ENCODE data around the gene AP3B1.

AP3B1 gene

DNA sequence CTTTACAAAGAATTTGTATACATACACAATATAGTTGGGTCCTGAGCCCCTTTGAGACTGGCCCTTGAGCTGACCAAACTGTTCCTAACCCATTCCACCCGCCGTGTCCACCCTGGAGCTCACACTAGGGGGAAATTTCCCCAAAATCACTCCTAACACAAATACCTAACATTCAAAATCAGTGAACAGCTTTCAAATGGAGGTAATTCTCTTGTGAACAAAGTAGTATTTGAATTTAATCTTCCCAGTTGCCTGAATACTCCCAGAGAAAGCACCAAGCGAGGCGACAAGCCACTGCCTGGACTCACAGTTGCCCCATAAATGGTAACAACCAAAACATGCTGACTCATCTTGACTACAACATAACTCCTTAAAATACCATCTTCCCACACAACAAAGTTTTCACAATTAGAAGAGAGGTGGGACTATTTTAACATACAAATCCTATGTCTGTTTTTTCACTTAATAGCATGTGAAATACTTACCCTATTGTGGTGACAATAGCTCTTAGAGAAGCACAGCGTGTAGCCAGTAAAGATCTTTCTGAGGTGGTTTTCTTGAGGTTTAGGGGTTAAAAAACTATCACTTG, 34.2 kb upstream of the AP3B1 start:
- TF ChIP-seq, protein P1, sequence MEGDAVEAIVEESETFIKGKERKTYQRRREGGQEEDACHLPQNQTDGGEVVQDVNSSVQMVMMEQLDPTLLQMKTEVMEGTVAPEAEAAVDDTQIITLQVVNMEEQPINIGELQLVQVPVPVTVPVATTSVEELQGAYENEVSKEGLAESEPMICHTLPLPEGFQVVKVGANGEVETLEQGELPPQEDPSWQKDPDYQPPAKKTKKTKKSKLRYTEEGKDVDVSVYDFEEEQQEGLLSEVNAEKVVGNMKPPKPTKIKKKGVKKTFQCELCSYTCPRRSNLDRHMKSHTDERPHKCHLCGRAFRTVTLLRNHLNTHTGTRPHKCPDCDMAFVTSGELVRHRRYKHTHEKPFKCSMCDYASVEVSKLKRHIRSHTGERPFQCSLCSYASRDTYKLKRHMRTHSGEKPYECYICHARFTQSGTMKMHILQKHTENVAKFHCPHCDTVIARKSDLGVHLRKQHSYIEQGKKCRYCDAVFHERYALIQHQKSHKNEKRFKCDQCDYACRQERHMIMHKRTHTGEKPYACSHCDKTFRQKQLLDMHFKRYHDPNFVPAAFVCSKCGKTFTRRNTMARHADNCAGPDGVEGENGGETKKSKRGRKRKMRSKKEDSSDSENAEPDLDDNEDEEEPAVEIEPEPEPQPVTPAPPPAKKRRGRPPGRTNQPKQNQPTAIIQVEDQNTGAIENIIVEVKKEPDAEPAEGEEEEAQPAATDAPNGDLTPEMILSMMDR (conservative IDR thresholded peaks at IDR 0.05): no peak
- no peak for TF ChIP-seq ZFX (IDR thresholded peaks at IDR 0.05)
- no peak overlapping the region for H3K27ac ChIP-seq

DNA sequence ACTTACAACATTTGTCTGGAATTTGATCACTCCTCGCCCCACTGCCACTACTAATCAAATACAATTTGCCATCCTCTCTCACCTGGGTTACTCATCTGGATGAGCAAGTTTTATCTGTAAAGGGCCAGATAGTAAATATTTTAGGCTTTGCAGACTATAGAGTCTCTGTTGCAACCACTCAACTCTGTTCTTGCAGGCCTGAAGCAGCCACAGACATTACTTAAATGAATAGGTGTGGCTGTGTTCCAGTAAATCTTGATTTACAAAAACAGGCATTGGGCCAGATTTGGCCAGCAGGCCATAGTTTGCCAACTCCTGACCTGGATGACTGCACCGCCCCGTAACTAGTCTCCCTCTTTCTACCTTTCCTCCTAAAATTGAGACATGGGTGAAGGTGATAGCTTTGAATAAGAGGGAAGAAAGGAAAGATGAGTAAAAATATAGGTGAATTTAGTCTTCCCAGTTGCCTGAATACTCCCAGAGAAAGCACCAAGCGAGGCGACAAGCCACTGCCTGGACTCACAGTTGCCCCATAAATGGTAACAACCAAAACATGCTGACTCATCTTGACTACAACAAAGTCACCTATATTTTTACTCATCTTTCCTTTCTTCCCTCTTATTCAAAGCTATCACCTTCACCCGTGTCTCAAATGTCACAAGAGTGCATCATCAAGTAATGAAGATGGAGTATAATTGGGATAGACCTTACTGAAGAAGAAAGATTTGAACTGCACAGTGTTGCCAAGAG, 33.4 kb upstream of the AP3B1 start:
- no peak overlapping the region for H3K27ac ChIP-seq
- TF ChIP-seq ZFX (IDR thresholded peaks at IDR 0.05): no peak
- TF ChIP-seq, protein P1 (conservative IDR thresholded peaks at IDR 0.05): no peak

DNA sequence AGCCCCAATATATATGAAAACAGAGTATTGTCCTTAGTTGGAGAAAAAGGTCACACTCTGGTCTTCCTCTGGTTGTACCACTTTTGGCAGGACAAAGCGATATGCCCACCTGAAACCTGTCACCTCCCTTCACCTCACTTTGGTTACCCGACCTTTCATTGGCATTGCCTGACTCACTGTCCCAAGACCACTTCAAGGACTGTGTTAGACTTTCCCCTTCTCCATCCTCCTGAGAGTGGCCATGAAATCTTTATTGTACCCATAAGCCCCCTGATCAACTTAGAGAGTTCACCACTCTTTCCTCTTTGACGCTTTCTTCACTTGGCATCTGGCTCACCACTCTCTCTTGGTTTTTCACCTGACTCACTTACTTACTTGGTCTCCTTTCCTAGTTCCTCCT, 32.4 kb upstream of the AP3B1 start:
- no peak overlapping the region for H3K27ac ChIP-seq
- TF ChIP-seq, protein P1 (conservative IDR thresholded peaks at IDR 0.05): no peak
- no peak for TF ChIP-seq ZFX (IDR thresholded peaks at IDR 0.05)

DNA sequence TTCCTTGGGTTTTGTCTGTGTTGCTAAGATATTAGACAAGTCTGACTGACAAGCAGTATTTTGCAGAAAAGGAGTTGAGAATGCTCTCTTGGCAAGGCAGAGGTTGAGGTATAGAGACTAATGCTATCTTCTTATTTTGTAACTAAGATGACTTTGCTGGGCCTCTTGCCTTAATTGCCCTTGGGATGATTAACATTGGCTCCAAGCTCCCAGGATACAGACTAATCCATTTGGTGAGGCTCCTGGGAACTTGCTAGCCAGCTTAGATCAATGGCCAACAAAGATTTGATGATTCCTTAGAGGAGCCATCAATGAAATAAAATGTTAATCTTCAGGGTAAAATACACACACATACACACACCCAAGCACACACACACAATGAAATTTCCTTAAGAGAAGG, 28.7 kb upstream of the AP3B1 start:
- no peak overlapping the region for H3K27ac ChIP-seq
- TF ChIP-seq ZFX (IDR thresholded peaks at IDR 0.05): no peak
- TF ChIP-seq, protein P1 (conservative IDR thresholded peaks at IDR 0.05): no peak

DNA sequence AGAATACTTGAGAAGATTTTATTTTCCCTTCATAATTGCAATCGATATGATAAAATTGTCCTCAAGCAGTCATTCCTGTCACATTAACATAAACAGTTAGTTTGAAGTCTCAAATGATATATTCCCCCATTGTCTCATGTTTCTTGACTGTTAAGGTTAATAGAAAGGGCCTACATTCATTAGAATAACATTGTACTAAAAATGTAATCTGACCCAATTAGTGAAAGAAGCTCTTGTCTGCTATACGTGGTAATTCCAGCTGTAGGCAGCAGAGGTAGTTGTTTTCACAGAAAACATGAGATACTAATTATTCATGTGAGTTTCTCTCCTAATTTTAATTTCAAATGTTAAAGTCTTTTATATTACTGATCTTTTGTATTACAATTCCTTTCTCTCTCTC, 25.9 kb upstream of the AP3B1 start:
- H3K27ac ChIP-seq: no peak overlapping the region
- TF ChIP-seq, protein P1 (conservative IDR thresholded peaks at IDR 0.05): peak; percentile 82
- TF ChIP-seq ZFX (IDR thresholded peaks at IDR 0.05): no peak

DNA sequence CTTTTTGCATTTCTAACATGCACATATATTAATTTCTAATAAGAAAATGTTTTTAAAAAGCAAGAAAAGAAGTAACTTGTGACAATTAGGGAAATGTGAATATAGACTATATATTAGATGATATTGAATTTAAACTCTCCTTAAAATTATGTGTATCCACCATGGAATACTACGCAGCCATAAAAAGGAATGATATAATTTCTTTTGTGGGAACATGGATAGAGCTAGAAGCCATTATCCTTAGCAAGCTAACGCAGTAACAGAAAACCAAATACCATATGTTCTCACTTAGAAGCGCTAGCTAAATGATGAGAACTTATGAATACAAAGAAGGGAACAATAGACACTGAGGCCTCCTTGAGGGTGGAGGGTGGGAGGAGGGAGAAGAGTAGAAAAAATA, 23.8 kb upstream of the AP3B1 start:
- no peak for TF ChIP-seq ZFX (IDR thresholded peaks at IDR 0.05)
- TF ChIP-seq, protein P1 (conservative IDR thresholded peaks at IDR 0.05): no peak
- no peak overlapping the region for H3K27ac ChIP-seq

DNA sequence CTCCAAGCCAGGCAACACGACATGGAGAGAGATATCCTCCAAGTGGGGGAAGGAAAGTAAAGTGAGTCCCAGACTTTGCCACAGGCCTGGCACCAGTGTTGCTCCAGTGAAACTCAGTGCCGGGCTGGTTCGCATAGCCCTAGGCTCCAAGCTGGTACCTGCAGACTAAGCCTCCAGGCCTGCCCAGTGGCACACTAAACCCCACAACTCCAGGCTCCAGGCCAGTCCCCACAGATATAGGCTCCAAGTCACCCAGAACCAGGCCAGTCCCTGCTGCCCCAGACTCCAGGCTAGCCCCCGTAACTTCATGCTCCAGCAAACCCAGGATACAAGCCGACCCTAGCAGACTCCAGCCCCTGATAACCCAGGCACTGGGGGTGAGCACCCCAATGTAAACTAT, 23.0 kb upstream of the AP3B1 start:
- TF ChIP-seq, protein P1 (conservative IDR thresholded peaks at IDR 0.05): no peak
- TF ChIP-seq ZFX (IDR thresholded peaks at IDR 0.05): no peak
- H3K27ac ChIP-seq: no peak overlapping the region

Measured in C4-2B (cell line).